Chondrocyte (in vitro differentiated cells): ENCODE results near the gene USP47. TPM values are rescaled to one million over a fixed set of nuclear protein-coding genes. Genes with fewer than 3 reads are reported as not detected.

Experiments used
- DNase-seq: peaks from one replicate; pipeline ENCODE4 v3.0.0; 2021; ENCODE audit warnings: mixed read lengths, low spot score
- H3K27ac Mint-ChIP-seq: one replicate; pipeline ENCODE4 v1.8.0; 2021; ENCODE audit warnings: mild to moderate bottlenecking, moderate library complexity, mixed read lengths; ENCODE audit not compliant: unreplicated experiment
- H3K27me3 Mint-ChIP-seq: 2 replicates; pipeline ENCODE4 v1.8.0; 2021; ENCODE audit warnings: low read depth, mixed read lengths
- H3K36me3 Mint-ChIP-seq: 2 replicates; pipeline ENCODE4 v1.8.0; 2021; ENCODE audit warnings: low read depth, mixed read lengths
- H3K4me1 Mint-ChIP-seq: 2 replicates; pipeline ENCODE4 v1.8.0; 2021; ENCODE audit warnings: low read depth, mild to moderate bottlenecking, mixed read lengths
- H3K4me3 Mint-ChIP-seq: one replicate; pipeline ENCODE4 v1.8.0; 2021; ENCODE audit warnings: mild to moderate bottlenecking, moderate library complexity, mixed read lengths; ENCODE audit not compliant: unreplicated experiment
- H3K9me3 Mint-ChIP-seq: 2 replicates; pipeline ENCODE4 v1.8.0; 2021; ENCODE audit warnings: low read depth, mixed read lengths
- CTCF ChIP-seq: fragments of 200-600 bp; sonication (generic); IDR thresholded peaks from 2 replicates; pipeline ENCODE4 v1.5.0; 2021; ENCODE audit warnings: antibody characterized with exemption, mild to moderate bottlenecking, moderate library complexity
- total RNA-seq: library from RNA; stranded (reverse); gene quantifications from 3 replicates; pipeline ENCODE4 v1.2.1, GENCODE V29; 2021

The USP47 gene
- total RNA-seq, 1 donor from 2014 or later, result 44.4 TPM

- Mint-ChIP-seq H3K27ac (no peak overlapping the region), H3K4me3 (no peak overlapping the region), H3K36me3 (peaks cover 7% of the 10 kb centered on the region), H3K4me1 (peaks cover 55% of the 10 kb centered on the region), H3K27me3 (no peaks in the 10 kb centered on the region), H3K9me3 (no peaks in the 10 kb centered on the region)
- no peak for DNase-seq
- TF ChIP-seq CTCF, result no peak
Measured at GRCh38 chr11:11913395-11913794, 71.6 kb downstream of the USP47 start.

GRCh38 chr11:11915625-11916024 lies 73.9 kb downstream of the USP47 start:
- DNase-seq, result no peak
- H3K4me3 Mint-ChIP-seq, result no peak overlapping the region
- no peak overlapping the region for H3K27ac Mint-ChIP-seq
- H3K36me3 Mint-ChIP-seq, result peaks cover 9% of the 10 kb centered on the region
- no peak for TF ChIP-seq CTCF
- H3K27me3 Mint-ChIP-seq, result no peaks in the 10 kb centered on the region
- peaks cover 36% of the 10 kb centered on the region for H3K4me1 Mint-ChIP-seq
- H3K9me3 Mint-ChIP-seq, result no peaks in the 10 kb centered on the region

GRCh38 chr11:11916981-11917399 lies 75.2 kb downstream of the USP47 start:
- Mint-ChIP-seq H3K27me3 (no peaks in the 10 kb centered on the region), H3K4me3 (no peak overlapping the region), H3K27ac (peak overlapping the region; percentile 79), H3K9me3 (no peaks in the 10 kb centered on the region), H3K4me1 (peaks cover 26% of the 10 kb centered on the region), H3K36me3 (peaks cover 4% of the 10 kb centered on the region)
- no peak for DNase-seq
- no peak for TF ChIP-seq CTCF

- Mint-ChIP-seq H3K4me1 (peaks cover 20% of the 10 kb centered on the region), H3K36me3 (peaks cover 22% of the 10 kb centered on the region), H3K9me3 (no peaks in the 10 kb centered on the region), H3K27ac (peak overlapping the region; percentile 20), H3K27me3 (no peaks in the 10 kb centered on the region), H3K4me3 (no peak overlapping the region)
- DNase-seq, result no peak
- no peak for TF ChIP-seq CTCF
Measured at GRCh38 chr11:11923828-11924227, 82.1 kb downstream of the USP47 start.

- no peak for TF ChIP-seq CTCF
- H3K4me3 Mint-ChIP-seq, result no peak overlapping the region
- no peaks in the 10 kb centered on the region for H3K27me3 Mint-ChIP-seq
- H3K27ac Mint-ChIP-seq, result no peak overlapping the region
- no peaks in the 10 kb centered on the region for H3K9me3 Mint-ChIP-seq
- peaks cover 10% of the 10 kb centered on the region for H3K4me1 Mint-ChIP-seq
- no peak for DNase-seq
- H3K36me3 Mint-ChIP-seq, result peaks cover 34% of the 10 kb centered on the region
Measured at GRCh38 chr11:11929920-11930319, 88.1 kb downstream of the USP47 start.
